Smooth muscle cell of the brain vasculature (primary cell): Measurements from ENCODE around the gene NFKB1.

Experiments used
- DNase-seq: peaks from one replicate; pipeline ENCODE4 v3.0.0-alpha.2; 2012; ENCODE audit warnings: low read depth, low spot score

The NFKB1 gene

DNA sequence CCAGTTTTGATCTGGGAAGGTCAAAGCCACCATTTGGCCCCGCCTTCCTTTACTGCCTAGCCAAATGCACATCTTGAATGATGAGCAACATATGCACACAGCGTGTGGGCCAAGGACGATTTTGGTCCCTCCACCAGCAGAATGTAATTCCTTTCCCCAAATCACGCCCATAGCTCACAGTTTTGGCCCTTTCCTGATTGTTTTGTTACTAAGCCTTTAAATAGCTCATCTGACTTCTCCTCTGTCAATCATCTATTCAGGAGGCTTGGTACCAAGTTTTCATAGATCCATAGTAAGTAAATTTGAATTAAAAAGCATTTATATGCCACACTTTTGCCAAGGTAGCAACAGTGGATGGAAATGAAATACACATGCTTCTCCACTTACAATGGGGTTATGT is 123.3 kb downstream of the NFKB1 start:
- DNase-seq, result no peak

DNA sequence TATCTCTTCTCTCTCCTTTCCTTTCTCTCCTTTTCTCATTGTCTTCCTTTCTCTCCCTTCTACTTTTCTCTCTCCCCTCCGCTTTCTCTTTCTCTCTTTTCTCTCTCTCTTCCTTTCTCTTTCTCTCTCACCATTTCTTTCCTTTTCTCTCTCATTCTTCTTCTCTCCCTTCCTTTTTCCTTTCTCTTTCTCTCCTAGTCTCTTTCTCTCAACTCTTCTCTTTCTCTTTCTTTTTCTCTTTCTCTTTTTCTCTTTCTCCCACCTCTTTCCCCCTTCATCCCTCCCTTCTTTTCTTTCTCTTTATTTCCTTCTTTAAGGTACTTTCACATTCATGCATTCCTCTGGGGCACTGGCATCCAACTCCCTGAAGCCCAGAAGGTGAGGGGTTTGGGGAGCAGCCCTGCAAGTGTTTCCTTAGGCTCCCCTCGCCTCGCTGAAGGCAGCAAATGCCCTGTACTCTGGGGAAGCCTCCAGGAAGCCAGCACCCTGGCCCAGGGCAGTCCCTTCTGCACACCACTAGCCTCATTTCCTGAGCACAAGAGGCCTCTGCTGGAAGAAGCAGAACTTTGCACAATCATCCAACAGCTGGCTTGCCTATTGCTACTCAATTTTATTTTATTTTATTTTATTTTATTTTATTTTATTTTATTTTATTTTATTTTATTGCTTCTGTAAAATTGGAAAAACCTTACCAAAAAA is 124.2 kb downstream of the NFKB1 start:
- no peak for DNase-seq

DNA sequence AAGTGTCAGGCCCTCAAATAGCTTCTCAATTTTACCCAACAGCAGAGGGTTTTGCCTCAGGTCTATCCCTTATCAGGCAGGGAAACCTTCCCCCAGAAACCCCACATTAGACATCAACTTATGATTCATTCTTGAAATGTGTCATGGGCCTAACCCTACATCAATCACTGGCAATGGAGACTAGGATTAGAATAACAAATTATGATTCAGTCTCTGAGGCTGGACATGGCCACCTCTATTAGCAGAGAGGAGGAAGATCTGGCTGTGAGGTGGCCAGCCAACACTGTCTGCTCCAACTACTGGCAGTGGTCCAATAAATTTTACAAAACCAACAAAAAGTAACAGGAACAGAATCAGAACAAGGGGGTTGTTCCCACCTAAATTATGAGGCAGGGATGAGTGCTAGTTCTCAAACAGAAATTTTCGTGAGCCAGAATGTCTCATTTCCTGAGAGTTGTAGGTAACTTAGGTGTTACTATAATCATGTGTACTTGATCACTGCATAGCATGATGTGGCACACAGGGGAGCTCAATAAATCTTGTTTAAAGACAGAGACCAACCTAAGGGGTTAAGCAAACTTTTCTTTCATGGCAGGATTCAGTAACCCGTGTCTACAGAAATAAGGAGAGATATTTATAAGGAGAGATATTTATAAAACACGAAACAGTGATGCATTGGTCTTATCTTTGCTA is 126.8 kb downstream of the NFKB1 start:
- DNase-seq, result no peak

DNA sequence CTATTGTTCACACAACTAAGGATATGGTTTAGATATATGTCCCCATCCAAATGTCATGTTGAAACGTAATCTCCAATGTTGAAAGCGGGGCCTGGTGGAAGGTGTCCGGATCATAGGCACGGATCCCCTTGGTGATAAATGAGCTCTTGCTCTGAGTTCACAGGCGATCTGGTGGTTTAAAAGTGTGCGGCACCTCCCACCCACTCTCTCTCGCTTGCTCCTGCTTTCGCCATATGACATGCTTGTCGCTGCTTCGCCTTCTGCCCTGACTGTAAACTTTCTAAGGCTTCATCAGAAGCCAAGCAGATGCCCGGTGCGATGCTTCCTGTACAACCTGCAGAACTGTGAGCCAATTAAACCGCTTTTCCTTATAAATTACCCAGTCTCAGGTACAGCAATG is 128.5 kb downstream of the NFKB1 start:
- no peak for DNase-seq

DNA sequence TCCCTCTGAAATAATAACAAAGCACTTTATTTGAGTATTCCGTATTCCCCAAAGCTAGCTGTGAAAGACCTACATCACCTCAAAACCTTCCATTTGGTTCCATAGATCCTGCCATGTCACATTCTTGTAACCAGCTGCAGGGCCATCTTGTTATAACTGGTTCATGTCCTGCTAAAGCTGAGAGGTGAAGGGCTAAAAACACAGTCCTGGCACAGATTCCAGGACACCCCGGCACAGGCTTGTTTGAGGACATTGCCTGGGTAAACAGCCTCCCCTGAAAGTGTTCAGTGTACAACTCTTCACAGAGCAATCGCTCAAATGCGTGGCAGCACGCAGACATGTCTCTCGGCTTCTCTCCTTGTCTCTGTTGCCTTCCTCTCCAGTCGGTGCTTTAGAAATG is 130.5 kb downstream of the NFKB1 start:
- DNase-seq, result no peak

DNA sequence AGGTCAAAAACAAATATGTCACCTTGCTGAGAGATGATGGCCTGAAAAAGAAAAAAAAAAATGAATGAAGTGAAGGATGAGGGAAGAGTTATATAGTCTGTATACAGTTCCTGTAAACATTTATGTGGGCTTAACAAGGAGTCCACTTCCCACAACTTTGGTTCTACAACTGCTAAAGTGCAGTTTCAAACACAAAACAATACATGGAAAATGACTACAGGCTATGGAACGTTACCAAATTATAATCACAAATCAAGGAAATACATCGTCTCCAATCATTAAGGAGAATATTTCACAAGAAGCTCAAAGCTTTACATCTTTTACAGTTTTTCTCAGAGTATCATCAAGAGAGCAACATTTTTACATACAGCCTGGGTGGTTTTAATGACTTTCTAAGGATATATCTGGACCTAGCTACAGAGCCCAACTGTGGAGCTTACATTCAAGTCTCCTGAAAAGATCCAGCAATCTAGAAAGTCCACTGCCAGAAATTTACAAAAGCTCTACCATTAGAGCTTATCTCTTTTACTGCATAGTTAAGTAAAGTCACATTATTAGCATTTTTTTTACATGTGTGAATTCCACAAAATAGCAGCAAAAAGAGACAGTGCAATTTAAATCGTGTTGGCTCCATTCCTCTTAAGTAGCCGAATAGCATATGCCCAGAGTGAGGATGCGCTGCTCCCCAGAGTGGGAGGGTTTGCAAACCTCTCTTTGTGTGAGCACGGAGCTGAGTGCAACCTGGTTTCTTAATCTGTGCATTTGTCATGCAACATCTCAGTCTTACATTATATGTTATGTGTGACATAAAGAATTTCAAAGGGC is 131.3 kb downstream of the NFKB1 start:
- no peak for DNase-seq

DNA sequence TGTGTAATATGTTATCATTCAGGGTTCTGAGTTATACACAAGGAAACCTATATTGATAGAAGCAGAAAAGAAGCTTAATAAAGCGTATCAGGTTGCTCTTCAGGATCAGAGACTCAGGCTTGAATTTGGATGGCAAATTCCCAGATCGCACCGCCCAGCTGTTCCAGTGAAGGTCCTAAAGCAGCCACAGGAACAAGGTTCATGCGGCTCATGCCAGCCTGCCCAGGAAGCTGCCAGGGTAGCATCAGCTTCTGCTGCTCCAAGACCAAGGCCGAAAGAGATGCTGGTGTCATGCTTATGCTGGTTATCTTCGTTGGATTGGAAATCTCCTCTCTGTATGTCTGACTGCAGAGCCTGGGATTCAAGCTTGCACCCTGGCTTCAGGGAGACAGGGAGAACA is 131.9 kb downstream of the NFKB1 start:
- no peak for DNase-seq

DNA sequence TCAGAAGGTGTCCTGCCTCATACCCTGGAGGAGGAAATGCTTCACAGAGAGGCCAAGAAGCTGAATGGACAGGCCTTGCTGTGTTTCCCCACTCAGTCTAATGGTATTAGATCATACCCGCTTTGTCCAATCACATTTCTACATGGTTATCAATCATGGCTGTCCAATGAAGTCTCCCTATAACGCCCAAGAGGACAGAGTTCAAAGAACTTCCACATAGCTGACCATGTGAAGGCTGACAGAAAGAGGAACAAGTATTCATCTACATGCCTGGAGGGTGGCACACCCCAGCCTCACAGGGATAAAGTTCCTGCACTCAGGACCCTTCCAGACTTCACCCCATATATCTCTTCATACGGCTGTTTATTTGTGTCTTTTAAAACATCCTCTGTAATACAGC is 136.2 kb downstream of the NFKB1 start:
- no peak for DNase-seq

DNA sequence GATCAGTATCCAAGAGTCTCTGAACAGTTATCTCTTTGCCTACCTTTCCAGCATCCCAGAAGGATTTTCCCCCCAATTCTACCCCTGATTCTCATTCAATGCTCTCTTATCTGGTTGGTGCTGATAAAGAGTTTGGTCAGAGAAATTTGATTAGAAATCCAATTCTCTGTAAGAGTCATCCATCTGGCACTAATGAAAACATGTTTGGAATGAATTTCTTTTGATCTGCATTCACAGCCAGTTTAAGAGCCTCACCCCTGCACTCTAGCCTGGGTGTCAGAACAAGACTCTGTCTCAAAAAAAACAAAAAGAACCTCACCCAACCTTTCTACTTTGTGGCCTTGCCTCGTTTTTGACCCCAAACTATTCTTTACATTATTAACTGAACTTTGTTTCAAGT is 137.5 kb downstream of the NFKB1 start:
- no peak for DNase-seq

DNA sequence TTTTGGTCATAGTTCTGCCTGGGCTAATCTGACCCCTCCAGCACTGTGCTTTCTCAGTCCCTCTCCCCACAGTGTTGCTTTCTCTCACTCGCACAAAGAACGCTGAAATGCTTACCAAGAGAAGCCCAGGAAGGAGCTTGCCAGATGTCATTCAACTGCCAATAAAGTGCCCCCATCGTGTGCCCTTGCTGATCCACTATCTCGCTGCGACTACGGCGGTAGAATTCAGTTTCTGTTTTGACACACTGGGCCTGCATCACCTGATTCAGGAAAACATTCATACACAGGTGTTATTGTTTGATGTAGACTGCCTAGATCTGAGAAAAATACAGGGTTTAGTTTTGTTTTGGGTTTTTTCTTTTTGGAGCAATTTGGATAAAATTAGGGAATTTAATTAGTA is 138.4 kb downstream of the NFKB1 start:
- DNase-seq, result no peak

DNA sequence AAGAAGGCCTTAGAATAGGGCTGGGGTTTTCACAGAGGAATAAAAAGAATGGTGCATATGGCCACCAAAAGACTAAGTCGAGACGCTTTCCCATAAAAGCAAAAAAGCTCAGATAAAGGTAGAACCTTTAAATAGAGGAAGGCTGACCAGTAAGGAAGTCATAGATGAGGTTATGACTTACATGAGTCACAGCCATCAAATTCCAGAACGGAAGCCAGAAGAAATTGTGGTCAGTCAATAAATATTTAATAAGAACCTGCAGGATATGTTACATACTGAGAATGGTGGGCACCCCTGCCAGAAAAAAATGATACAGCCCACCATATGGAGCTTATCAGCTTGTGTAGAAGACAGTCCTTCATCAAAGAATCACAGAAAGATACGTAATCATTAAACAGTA is 139.5 kb downstream of the NFKB1 start:
- no peak for DNase-seq

DNA sequence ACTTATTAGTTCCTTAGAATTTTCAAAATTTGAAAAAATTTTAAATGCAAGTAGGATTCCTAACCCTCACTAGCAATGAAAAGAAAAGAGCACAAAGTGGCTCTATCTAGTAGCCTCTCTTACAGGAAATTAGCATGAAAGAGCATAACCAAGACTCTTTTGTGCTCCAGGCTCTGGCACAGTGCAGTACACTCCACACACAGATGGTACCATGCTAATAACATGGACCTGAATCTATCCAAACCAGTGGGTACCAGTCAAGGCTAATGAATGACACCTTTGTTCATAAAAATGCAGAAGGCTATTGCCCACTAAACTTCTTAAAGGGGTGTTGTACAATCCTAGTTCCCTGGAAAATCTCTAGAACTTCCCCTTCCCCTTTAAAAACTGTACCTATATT is 140.6 kb downstream of the NFKB1 start:
- DNase-seq, result no peak

DNA sequence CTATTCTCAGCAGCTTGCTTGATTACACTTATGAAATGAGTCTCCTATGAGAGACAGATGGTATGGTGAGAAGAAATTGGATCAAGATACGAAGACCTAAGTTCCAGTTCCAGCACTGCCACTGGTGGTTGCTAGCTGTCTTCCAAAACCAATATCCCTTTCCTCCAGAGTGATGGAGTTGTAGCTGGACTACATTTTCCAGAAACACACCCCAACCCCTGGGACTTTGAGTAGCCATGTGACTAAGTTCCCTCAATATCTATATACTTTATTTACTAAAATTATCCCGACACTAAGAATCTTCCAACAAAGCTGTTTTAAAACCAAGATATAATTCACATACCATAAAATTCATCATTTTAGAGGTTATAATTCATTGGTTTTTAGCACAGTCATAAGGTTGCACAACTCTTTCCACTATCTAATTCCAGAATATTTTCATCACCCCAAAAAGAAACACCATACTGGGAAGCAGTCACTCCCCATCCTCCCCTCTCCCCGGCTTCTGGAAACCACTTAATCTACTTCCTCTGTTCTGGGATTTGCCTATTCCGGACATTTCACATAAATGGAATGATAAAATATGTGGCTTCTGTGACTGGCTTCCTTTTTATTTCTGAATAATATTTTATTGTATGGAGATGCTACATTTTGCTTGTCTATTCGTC is 141.6 kb downstream of the NFKB1 start:
- no peak for DNase-seq

DNA sequence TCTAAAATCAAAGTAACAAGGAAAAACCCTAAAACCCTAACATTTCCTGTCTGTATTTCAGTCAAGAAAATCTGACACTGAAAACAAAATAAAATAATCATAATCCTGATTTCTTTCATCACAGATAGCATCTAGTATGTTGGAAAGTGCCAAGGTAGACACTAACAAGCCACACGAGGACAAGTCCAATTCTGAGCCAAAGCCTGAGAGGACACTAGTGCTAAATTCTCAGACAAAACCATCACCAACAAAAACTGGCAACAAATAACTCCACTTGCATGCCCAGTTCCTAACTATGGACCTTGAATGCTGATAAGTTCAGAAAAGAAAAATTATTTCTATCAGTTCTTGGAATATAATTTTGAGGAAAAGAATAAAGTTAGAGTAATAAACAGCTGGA is 146.0 kb downstream of the NFKB1 start:
- DNase-seq, result no peak

DNA sequence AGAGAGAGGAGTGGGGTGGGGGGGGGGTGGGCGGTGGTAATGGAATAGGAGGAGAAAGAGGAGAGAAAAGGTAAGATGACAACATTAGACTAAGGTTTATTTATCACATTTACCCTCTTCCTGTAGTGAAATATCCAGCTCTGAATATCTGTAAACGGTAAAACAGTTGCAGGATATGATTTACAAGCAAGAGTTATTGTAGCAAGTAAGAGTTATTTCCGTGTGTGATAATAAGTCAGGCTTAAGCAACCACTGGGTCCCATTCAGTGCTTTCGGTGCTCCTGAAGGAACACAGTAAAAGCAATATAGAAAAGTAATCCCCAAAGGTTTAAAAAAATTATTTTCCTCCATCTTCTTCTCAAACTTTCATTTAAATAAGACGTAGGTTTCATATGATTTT is 156.0 kb downstream of the NFKB1 start:
- no peak for DNase-seq

DNA sequence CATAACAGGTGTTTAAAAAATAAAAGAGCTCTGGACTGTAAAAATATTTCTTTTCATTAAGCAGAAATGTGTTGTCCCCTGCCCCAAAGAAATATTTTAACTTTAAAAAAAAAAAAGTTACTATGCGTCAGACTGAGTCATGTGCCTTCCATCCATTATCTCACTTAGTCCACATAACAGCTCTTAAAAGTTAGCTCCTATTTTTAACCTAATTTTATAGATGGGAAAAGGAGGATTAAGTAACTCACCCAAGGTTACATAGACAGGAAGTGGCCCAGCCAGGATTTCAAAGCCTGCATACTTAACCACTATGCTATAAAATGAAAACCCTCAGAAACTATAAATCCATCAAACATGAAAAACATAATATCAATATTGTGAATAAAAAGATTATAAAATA is 161.9 kb downstream of the NFKB1 start:
- no peak for DNase-seq

DNA sequence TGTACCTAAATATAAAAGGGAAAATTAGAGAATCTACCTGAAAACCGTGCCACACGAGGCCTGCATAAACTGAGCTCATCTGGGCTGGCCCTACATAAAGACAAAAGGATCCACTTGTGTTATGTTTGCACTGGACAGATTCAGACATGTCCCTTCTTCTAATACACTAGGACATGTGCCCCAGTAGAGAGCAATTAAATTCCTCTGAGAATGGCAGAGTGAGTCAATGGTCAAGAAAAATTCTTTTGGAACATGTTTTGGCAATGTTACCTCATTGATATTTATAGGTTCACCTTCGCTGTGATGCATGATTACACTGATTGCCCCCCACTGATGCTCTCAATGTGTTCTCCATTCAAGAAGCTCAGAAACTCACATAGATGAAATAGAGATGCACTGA is 164.4 kb downstream of the NFKB1 start:
- no peak for DNase-seq
